Activated CD4-positive, alpha-beta T cell treated with anti-CD3 and anti-CD28 coated beads, Interleukin-2, amount 50 U/mL, for 4 hours (primary cell): ENCODE results near the gene MAP3K19.
"Not testable (repeated sequence)": the region's sequence is repeated elsewhere in the genome, so short reads cannot be mapped to it uniquely, and the experiment has no call there.

Source experiments
- DNase-seq, 2 experiments: peaks; one replicate each; pipeline ENCODE4 v3.0.0-alpha.2; 2020

MAP3K19 gene, protein sequence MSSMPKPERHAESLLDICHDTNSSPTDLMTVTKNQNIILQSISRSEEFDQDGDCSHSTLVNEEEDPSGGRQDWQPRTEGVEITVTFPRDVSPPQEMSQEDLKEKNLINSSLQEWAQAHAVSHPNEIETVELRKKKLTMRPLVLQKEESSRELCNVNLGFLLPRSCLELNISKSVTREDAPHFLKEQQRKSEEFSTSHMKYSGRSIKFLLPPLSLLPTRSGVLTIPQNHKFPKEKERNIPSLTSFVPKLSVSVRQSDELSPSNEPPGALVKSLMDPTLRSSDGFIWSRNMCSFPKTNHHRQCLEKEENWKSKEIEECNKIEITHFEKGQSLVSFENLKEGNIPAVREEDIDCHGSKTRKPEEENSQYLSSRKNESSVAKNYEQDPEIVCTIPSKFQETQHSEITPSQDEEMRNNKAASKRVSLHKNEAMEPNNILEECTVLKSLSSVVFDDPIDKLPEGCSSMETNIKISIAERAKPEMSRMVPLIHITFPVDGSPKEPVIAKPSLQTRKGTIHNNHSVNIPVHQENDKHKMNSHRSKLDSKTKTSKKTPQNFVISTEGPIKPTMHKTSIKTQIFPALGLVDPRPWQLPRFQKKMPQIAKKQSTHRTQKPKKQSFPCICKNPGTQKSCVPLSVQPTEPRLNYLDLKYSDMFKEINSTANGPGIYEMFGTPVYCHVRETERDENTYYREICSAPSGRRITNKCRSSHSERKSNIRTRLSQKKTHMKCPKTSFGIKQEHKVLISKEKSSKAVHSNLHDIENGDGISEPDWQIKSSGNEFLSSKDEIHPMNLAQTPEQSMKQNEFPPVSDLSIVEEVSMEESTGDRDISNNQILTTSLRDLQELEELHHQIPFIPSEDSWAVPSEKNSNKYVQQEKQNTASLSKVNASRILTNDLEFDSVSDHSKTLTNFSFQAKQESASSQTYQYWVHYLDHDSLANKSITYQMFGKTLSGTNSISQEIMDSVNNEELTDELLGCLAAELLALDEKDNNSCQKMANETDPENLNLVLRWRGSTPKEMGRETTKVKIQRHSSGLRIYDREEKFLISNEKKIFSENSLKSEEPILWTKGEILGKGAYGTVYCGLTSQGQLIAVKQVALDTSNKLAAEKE (N-terminal part only)

DNA sequence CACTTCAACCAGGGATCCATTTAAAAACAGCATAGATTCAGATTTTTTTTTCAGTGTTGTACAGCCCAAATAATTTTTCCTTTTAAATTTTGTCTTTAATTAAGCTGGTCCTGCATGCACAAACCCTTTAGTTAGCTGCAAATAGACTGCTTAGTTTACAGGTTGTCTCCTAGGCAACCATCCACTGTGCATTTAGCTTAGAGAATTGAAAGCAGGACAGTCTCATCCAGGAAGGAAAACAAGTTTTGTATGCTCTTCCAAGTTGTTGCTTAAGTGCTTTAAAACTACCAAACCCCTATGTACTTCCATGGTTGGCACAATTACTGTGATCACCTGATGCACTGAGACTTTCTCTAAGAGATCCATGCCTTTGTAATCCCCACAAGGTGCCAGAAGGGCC, at the start of gene MAP3K19:
TSS of gene MAP3K19 (minus strand) at position 148 of the 400 bp plus-strand sequence. CDS start 22,800 bp downstream, outside the sequence.
- no peak for DNase-seq

GRCh38 chr2:135096665-135097446, 49.6 kb upstream of the MAP3K19 start:
- no peak for DNase-seq

DNA sequence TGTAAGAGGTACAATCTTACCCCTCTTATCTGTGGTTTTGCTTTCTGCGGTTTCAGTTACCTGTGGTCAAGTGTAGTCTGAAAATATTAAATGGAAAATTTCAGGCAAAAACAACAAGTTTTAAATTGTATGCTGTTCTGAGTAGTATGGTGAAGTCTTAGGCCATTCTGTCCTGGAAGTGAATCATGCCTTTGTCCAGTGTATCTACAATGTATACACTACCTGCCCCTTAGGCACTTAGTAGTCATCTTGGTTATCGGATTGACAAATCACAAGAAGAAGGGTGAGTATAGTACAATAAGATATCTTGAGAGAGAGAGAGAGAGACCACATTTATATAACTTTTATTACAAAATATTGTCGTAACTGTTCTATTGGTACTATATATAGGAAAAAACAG, 48.3 kb upstream of the MAP3K19 start:
- no peak for DNase-seq

DNA sequence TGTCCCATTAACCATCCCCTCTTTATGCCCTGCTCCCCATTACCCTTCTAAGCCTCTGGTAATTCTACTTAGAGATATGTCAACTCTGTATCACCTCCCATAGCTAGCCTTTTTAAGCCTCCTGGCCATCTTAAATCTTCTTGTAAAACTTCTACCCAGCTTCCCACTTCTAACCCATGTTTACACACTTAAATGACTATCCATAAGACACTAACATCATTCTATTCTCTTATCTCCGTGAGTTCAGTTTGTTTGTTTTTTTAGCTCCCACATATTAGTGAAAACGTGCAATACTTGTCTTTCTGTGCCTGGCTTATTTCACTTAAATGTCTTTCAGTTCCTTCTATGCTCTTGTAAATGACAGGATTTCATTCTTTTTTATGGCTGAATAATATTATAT, 47.3 kb upstream of the MAP3K19 start:
- DNase-seq = no peak

DNA sequence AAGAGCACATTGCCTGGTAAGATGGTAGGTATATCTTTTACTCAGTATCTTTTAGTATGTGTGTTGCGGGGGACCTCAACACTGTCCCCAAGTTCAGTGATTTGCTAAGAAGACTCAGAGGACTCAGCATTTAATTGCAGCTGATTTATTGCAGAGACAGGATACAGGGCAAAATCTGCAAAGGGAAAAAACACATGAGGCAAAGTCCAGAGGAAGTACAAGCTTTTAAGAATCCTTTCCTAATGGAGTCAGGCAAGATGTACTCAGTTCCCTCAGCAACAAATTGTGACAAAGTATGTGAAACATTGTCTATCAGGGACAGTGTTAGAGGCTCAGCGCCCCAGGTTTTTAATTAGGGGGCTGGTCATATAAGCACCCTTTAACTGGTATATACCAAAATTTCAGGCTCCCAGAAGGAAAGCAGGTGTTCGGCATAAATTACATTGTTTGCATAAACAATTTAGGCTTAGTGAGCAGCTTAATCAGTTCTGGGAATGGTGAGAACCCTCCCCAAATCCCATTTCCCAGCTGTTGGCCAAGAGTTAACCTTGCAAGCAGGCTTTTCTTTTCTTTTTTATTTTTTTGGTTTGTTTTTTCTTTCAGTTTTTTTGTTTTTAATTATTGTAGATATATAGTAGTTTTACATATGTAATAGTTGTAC, 46.6 kb upstream of the MAP3K19 start:
- no peak for DNase-seq

DNA sequence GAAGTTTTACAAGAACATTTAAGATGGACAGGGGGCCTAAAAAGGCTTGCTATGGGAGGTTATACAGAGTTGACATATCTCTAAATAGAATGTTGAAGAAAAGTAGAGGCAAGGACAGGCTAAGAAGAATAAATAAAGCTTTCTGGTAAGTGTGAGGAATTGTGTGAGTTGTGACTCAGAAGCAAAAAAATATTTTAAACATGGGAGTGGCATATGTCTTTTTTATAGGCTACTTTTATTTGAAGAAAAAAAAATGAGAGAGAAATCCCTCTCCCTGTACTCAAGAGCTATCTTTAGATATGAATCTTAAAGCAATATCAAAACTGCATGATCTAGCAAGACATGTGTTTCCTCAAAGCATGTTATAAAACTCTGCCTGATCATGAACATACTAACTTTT, 45.9 kb upstream of the MAP3K19 start:
- DNase-seq = no peak

DNA sequence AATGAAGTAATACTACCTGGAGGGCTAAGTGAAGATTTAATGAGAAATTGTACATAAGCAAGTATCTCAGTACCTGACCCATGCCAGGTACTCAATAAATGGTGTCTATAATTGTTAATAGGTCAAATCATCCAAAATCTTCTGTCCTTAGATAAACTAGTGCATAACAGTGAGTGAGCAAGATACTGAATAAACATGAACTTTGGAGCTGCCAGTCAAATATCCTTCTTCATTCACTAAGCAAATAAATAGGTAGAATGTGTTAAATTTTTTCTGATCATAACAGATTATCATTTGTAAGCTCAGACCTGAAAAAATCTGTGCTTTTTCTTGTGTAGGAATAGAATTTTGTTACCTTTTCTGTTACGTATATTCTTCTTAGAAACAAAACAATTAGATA, 44.4 kb upstream of the MAP3K19 start:
- DNase-seq = no peak

DNA sequence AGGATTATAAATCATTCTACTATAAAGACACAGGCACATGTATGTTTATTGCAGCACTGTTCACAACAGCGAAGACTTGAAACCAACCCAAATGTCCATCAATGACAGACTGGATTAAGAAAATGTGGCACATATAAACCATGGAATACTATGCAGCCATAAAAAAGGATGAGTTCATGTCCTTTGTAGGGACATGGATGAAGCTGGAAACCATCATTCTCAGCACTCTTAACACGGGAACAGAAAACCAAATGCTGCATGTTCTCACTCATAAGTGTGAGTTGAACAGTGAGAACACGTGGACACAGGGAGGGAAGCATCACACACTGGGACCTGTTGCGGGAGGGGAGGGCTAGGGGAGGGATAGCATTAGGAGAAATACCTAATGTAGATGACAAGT, 42.4 kb upstream of the MAP3K19 start:
- not testable (repeated sequence) for DNase-seq

DNA sequence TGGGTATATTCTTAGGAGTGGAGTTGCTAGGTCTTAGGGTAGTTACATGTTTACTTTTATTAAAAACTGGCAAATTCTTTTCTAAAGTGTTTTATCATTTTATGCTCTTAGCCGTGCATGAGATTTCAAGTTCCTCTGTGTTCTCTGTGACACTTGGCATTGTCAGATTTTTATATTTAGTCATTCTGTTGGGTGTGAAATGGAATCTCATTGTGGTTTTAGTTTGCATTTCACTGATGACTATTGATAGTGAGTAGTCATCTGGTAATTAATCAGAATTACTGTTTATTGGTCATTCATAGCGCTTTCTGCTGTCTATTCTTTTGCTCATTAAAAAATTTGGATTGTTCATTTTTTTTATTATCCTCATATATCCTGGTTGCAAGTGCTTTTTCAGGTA, 39.0 kb upstream of the MAP3K19 start:
- no peak for DNase-seq

DNA sequence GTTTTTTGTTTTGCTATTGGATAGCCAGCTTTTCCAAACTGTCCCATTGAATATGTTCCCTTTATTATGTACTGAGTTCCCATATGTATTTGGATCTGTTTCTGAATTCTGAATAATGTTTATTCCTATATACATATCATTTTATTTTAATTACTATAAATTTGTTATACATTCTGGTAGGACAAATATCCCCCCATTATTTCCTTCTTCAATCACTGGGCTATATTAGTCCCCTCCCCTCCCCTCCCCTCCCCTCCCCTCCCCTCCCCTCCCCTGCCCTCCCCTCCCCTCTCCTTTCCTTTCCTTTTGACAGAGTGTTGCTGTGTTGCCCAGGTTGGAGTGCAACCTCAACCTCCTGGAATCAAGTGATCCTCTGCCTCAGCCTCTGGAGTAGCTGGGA, 31.2 kb upstream of the MAP3K19 start:
- DNase-seq = no peak

DNA sequence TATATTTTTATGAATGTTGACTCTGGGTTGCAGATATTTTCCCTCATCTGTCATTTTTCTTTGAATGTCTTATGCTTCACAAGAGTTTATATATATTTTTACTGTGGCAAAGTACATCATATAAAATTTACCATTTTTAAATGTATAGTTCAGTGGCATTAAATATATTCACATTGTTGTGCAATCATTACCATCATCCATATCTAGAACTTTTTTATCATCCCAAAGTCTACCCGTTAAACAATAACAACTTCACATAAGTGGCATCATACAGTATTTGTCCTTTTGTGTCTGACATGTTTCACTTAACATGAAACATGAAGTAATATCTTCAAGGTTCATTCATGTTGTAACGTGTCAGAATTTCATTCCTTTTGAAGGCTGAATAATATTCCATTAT, 29.3 kb upstream of the MAP3K19 start:
- no peak for DNase-seq

DNA sequence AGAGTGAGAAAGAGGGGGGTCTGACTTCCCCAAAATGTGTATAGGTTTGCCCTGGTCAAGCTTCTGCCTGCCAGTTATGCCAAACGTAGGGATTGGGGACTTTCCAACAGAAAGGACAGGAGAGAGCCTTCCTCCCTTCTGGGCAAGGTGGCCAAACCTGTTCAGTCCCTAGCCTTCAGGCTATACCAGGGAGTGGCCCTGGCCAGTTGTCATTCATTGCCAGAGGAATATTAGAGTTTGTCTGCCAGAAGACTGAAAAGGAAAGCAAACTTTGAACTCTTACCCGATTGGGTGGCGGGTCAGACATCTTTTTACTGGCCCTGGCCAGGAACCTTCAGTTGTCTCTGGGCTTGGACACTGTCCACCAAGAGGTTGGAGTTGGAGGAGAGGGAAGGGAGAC, 27.0 kb upstream of the MAP3K19 start:
- no peak for DNase-seq

DNA sequence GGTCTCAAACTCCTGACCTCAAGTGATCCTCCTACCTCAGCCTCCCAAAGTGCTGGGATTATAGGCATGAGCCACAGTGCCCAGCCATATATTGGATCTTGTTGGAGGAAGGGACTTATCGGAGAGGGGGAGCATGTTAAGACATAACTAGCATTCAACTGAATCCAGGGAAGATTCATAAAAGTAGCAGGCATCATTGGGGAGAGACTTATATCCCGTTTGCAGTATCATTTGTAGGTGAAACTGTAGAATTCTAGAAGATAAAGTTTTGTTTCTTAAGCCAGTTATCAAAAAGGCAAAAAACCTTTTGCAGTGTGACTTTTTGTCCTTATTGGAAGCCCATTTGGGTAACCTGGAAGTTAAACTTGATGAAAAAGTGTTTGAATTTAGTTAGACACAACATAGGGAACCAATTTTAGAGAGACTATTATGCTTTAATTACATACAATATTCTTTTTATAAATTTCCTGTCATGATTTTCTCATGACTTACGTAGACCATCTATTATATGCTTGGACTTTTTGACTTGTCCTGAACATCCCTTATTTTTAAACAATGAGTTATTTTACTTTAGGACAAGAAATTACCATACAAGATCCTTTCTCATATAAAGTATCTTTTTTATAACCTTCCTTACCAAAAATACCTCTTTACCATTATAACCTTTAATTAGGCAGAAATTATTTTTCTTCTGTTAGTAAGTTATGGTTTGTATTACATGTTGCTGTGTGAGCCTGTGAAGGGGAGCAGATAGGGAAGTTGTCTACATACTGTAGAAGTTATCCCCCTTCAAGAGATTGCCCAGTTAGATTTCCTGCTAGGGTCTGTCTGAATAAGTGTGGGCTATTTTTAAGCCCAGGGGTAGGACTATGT, 25.1 kb upstream of the MAP3K19 start:
- no peak for DNase-seq

DNA sequence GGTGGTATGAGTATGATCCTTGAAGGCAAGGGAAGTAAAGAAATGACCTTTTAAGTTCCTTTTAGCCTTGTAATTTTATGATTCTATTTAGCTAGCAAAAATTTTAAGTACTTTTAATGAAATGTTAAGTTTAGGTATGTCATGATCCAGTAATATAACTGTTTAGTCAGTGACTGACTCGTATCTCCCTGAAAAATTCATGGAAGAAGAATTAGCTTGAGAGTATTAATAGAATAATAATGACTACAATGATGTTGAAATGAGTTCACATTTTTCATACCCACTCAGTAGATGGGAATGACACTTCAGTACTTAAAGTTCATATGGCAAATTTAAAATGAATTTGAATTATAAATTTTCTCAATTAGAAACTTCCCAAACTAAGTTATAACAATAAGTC, 19.5 kb upstream of the MAP3K19 start:
- no peak for DNase-seq

DNA sequence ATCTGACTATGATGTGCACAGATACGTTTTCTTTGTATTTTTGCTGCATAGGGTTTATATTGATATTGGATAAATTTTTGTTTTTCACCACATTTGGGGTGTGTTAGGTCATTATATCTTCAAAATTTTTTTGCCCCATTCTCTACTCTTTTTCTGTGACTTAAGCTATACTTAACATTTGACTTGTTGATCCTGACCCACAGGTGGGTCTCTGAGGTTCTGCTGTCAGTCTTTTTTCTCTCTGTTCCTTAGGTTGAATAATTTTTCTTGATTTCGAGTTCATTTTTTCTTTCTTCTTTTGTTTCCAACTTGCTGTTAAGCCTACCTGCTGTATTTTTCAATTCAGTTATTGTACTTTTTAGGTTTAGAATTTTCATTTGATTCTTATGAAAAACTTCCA, 16.9 kb upstream of the MAP3K19 start:
- no peak for DNase-seq

GRCh38 chr2:135063210-135063609, 16.0 kb upstream of the MAP3K19 start:
- DNase-seq = no peak

DNA sequence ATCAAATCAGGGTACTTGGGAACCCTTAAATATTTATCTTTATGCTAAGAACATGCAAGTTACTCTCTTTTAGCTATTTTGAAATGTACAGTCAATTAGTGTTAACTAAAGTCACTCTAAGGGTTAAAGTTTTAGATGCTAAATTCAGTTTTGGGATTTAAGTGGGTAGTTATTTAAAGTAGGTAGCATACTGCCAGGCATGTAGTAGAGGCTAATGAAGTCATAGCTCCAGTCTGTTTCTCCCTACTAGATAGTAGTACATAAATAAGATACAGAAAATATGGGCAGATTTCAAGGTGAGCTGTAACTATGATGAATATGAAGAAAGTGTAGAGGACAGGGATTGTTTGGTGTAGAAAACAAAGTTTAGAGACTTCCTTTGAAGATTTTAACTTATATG, 12.3 kb upstream of the MAP3K19 start:
- DNase-seq = no peak

DNA sequence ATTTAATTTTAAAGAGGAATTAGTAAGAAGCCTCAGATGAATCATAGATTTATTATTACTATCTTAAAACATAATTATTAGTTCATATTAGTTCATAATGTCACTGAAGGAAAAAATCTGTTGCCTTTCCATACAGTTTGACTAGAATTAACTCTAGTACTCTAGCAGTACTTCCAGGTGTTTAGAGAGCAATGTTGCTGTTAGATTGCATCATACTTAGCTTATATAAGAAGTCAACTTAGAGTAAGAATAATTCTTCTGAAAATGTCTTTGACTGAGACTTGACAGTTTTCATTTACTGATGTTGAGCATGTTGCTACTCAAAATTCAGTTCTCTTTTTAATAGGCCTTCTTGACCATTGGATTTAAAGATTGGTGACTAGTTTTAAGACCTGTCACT, 9.5 kb upstream of the MAP3K19 start:
- no peak for DNase-seq

DNA sequence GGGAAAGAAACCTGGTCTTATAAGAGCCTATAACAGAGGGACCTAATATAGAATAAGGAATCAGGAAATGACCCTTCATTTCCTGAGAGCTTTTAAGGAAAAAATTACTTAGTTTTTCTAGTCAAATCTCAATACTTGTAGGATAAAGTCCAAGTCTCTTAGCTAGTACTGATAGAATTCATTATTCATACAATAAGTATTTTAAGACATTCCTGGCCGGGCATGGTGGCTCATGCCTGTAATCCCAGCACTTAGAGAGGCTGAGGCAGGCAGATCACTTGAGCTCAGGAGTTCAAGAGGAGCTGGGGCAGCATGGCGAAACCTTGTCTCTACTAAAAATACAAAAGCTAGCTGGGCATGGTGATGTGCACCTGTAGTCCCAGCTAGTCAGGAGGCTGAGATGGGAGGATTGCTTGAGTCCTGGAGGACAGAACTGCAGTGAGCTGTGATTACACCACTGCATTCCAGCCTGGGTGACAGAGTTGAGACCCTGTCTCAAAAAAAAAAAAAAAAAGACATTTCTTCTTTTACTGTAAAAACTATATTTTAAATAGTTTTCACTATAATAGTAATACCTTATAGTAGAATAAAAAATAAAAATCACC, 8.0 kb upstream of the MAP3K19 start:
- DNase-seq = no peak

DNA sequence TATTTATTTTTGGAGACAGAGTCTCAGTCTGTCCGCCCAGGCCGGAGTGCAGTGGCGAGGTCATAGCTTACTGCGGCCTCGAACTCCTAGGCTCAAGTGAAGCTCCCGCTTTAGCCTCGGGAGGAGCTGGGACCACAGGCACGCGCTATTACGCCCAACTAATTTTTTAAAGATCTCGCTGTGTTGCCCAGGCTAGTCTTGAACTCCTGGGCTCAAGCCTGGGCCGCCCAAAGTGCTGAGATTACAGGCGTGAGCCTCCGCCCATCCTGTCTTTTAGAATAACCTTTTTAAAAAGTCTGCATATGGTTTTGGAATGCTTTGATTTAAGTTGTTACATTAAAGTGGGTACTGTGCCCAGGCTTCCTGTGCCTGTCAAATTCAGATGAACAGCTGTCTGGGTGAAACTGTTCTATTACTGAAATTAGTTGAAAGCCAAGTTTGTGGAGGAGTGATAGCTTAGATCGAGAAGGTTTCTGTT, 5.8 kb upstream of the MAP3K19 start:
- peak; percentile 3 for DNase-seq
